ENCODE results near the gene ZSWIM4. TPM values are rescaled to one million over a fixed set of nuclear protein-coding genes. Genes with fewer than 3 reads are reported as not detected.

The ZSWIM4 gene
- total RNA-seq, 6 experiments from 2014 or later = 5.0 to 6.0 (median 5.2) TPM

DNA sequence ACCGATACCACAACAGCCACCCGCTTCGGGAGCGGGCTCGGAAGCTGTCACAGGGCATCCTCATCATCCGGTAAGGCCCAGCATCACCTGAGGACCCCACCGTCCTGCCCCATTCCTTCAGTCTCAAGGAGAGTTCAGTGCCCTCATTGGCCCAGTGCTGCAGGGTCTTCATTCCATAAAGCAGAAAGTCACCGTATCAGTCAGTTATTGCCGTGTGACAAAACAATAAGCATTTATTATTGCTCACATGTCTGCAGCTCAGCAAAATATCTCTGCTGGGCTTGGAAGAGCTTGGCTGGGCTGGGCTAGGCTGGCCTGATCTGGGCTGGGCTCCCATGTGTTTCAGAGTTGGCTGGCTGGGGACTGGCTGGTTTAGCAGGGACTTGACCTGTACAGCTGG is 39.0 kb upstream of the ZSWIM4 start:
- H3K36me3 Mint-ChIP-seq (ENCODE audit: low read depth) = peaks cover 37% of the 10 kb centered on the region
- no peak overlapping the region for H3K4me3 Mint-ChIP-seq
- no peak for DNase-seq
- no peaks in the 10 kb centered on the region for H3K9me3 Mint-ChIP-seq
- TF ChIP-seq, protein P1, sequence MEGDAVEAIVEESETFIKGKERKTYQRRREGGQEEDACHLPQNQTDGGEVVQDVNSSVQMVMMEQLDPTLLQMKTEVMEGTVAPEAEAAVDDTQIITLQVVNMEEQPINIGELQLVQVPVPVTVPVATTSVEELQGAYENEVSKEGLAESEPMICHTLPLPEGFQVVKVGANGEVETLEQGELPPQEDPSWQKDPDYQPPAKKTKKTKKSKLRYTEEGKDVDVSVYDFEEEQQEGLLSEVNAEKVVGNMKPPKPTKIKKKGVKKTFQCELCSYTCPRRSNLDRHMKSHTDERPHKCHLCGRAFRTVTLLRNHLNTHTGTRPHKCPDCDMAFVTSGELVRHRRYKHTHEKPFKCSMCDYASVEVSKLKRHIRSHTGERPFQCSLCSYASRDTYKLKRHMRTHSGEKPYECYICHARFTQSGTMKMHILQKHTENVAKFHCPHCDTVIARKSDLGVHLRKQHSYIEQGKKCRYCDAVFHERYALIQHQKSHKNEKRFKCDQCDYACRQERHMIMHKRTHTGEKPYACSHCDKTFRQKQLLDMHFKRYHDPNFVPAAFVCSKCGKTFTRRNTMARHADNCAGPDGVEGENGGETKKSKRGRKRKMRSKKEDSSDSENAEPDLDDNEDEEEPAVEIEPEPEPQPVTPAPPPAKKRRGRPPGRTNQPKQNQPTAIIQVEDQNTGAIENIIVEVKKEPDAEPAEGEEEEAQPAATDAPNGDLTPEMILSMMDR (IDR thresholded peaks at IDR 0.05) = no peak
- H3K27me3 Mint-ChIP-seq (ENCODE audit: insufficient read depth) = peaks cover 3% of the 10 kb centered on the region
- H3K27ac Mint-ChIP-seq = no peak overlapping the region
- H3K4me1 Mint-ChIP-seq (ENCODE audit: low read depth) = no peaks in the 10 kb centered on the region

DNA sequence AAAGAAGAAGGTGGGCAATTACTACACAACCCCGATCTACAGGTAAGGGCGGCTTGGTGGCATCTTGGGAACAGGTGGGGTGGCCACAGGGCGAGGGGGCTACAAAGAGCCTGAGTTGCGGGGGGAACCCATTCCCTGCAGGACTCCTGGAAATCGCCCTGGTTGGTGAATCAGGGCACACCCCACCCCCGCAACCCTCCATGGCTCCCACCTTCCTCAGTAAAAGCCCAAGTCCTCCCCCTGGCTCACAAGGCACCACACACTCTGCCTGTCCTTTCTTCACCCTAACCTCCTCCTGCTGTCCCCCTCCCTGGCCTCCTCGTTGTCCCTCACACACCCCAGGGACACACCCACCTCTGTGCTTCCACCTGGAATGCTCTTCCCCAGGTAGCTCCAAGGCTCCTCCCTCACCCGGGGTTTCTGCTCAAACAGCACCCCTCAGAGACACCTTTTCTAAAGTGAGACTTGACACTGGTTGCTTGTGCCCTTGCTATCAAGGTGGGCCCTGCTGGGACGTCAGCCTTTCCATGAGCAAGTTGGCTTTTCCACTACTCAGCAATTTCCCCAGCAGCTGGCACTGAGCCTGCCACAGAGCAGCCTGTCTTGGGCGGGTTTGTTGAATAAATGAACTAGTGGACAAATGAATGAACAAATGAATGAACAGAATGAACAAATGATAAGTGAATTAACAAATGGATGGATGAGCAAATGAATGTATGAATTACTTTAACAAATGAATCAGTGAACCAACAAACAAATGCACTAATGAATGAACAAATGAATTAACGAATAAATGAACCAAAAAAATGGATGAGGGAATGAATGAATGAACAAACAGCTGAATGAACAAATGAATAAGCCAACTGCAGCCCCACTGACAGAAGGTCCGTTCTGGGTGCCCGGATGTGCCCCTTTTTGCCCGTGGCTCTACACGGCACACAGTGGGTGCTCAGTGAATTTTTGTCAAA is 37.2 kb upstream of the ZSWIM4 start:
- Mint-ChIP-seq H3K27ac (no peak overlapping the region), H3K9me3 (no peaks in the 10 kb centered on the region), H3K4me3 (no peak overlapping the region), H3K36me3 (ENCODE audit: low read depth) (peaks cover 39% of the 10 kb centered on the region), H3K27me3 (ENCODE audit: insufficient read depth) (peaks cover 3% of the 10 kb centered on the region), H3K4me1 (ENCODE audit: low read depth) (no peaks in the 10 kb centered on the region)
- TF ChIP-seq, protein P1 (IDR thresholded peaks at IDR 0.05) = no peak
- no peak for DNase-seq

DNA sequence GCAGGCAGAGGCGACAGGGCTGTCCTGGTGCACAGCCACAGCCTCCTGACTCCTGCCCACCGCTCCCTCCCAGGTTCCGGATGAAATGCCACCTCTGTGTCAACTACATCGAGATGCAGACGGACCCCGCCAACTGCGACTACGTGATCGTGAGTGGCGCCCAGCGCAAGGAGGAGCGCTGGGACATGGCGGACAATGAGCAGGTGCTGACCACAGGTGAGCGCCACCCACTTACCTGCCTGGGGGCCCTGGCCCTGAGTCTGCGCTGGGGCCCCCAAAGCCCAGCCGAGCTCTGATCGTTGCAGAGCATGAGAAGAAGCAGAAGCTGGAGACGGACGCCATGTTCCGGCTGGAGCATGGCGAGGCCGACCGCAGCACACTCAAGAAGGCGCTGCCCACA is 36.4 kb upstream of the ZSWIM4 start:
- TF ChIP-seq, protein P1 (IDR thresholded peaks at IDR 0.05) = no peak
- no peaks in the 10 kb centered on the region for H3K9me3 Mint-ChIP-seq
- 0 out of 2 replicates have a peak, but pooled peaks cover 3% of the 10 kb centered on the region for H3K4me1 Mint-ChIP-seq (ENCODE audit: low read depth)
- peaks cover 45% of the 10 kb centered on the region for H3K36me3 Mint-ChIP-seq (ENCODE audit: low read depth)
- no peak for DNase-seq
- peaks cover 3% of the 10 kb centered on the region for H3K27me3 Mint-ChIP-seq (ENCODE audit: insufficient read depth)
- H3K27ac Mint-ChIP-seq = no peak overlapping the region
- H3K4me3 Mint-ChIP-seq = no peak overlapping the region

DNA sequence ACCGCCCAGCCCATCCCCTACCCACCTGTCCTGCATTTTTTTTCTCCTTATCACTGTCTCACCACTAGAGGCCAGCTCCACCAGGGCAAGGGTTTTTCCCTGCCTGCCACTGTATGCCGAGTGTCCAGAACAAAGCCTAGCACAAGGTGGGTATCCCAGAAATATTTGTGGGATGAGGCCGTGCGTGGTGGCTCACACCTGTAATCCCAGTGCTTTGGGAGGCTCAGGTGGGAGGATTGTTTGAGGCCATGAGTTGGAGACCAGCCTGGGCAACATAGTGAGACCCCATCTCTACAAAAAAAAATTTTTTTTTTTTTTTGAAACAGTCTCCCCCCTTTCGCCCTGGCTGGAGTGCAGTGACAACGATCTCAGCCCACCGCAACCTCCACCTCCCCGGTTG is 33.8 kb upstream of the ZSWIM4 start:
- Mint-ChIP-seq H3K27ac (no peak overlapping the region), H3K4me3 (no peak overlapping the region), H3K36me3 (ENCODE audit: low read depth) (peaks cover 43% of the 10 kb centered on the region), H3K9me3 (no peaks in the 10 kb centered on the region), H3K4me1 (ENCODE audit: low read depth) (peaks cover 18% of the 10 kb centered on the region), H3K27me3 (ENCODE audit: insufficient read depth) (no peaks in the 10 kb centered on the region; the same call in none of the 2 replicates)
- TF ChIP-seq, protein P1 (IDR thresholded peaks at IDR 0.05) = peak; percentile 36
- no peak for DNase-seq

DNA sequence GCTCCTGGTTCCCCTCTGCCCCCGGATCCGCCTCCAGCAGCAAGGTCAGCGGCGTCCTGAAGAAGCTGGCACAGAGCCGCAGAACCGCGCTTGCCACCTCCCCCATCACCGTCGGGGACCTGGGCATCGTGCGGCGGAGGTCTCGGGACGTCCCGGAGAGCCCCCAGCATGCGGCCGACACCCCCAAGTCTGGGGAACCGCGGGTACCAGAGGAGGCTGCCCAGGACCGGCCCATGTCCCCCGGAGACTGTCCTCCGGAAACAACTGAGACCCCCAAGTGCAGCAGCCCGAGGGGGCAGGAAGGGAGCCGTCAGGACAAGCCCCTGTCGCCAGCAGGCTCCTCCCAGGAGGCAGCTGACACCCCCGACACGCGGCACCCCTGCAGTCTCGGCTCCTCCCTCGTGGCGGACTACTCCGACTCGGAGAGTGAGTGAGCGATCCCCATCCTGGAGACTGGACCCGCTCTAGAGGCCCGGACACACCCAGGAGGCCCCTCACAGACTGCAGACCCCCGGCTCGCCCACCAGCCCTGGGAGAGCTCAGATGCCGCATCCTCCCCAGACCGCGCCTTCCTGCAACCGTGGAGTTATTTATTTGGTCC is 32.5 kb upstream of the ZSWIM4 start:
- TF ChIP-seq, protein P1 (IDR thresholded peaks at IDR 0.05) = no peak
- Mint-ChIP-seq H3K36me3 (ENCODE audit: low read depth) (peaks cover 36% of the 10 kb centered on the region), H3K27ac (no peak overlapping the region), H3K4me1 (ENCODE audit: low read depth) (peaks cover 18% of the 10 kb centered on the region), H3K27me3 (ENCODE audit: insufficient read depth) (no peaks in the 10 kb centered on the region; the same call in none of the 2 replicates), H3K9me3 (no peaks in the 10 kb centered on the region), H3K4me3 (no peak overlapping the region)
- no peak for DNase-seq

Measured in HFFc6 (cell line).